CD4-positive, alpha-beta T cell treated with Interferon alpha-2 for 1 hour (primary cell): ENCODE results near the gene PATJ.
A peak's percentile ranks its signal among the peaks of the same experiment; 100 is the strongest.

Experiments
- DNase-seq, 2 donors: peaks; one replicate each; pipeline ENCODE4 v3.0.0-alpha.2; 2020 to 2022

Gene PATJ

DNA sequence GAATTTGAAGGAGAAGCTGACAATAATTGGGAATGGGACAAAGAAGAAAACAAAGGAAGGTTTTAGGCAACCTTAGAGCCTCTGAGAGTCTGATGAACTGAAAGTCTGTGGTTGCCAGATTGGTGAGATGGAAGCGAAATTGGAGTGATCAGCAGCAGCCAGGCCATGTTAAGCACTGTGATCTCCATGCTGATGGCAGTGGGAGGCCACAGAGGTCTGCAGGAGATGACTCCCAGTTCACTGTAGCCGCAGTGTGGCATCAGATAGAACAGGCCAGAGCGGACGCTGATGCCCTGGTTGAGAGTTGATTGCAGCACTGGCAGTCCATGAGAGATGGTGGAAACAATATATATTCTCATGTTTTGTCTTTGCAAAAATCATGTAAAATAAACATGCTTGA is 314.9 kb downstream of the PATJ start:
- no peak for DNase-seq

DNA sequence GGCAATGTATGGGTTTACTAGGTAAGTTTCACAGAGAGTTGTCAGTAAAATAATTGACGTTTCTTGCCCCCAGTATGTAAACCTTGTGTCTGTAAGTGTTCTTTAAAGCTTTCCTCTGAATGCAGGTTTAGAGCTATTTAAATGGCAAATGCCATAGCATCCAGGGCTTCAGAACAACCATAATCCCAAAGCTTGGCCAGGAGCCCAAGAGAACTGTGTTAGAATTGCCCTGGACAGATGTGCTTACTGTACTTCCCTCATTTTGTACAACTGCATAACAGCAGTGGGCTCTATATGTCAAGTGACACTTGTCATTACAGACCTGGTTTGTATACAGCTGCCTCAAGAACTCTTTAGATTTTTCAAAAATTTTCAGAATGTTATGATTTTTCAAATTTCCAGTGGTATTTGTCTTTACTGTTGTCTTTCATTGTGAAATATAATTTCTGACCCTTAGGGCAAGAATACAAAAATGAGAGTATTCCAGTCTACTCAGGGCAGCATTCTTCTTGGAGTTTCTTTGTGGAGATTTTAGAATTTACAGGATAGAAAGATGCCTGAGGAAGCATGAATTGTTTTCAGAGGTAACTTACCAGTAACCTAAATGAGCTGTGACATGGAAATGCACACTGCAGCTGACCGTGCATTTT is 315.5 kb downstream of the PATJ start:
- DNase-seq, result no peak

DNA sequence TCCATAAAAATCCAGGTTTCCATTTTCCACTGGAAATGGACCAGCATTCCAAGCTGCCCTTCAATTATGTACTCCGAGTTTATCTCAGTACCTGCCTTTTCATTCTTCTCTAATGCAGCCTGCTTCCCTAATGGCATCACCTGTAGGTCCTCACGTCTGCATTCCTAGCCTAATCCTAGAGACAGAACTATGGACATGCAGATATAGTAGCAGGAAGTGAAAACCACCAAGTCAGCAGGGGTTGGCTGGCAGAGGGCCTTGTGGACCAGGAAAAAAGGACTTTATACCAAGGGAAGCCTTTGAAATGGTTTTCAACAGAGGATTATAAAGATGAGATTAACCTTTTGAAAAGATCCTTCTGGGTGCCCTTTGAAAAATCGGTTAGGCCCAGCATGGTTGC is 316.7 kb downstream of the PATJ start:
- no peak for DNase-seq

DNA sequence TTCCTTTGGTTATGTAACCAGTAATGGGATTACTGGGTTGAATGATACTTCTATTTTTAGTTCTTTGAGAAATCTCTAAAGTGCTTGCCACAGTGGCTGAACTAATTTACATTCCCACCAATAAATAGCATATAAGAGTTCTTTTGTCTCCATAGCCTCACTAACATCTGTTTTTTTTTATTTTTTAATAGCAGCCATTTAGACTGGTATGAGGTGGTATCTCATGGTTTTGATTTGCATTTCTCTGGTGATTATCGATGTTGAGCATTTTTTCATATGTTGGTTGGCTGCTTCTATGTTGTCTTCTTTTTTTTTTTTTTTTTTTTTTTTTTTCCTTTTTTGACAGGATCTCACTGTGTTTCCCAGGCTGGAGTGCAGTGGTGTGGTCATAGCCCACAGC is 319.8 kb downstream of the PATJ start:
- DNase-seq, result no peak

DNA sequence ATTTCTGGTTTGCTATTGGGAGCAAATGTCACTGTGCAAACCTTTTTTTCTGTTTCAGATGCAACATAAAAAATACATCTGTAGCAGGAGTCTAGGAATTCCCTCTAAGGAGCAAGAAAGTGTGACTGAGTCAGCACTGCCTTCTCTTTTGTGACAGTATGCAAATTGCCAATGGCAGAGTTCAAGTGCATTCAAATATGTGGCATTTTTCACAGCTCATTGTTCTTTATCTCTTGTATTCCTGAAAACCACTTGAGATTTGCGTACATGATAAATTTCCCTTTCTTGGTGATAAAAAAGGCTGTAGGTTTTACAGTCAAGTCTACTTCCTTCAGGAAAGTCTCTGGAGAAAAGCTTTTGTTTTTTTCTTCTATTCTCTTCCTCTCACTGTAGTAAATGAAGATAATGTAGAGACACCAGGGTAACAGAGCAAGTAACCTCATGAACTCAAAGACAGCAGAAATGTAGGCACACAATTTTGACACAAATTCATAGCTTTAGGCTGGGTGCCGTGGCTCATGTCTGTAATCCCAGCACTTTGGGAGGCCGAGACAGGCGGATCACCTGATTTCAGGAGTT is 322.6 kb downstream of the PATJ start:
- no peak for DNase-seq

DNA sequence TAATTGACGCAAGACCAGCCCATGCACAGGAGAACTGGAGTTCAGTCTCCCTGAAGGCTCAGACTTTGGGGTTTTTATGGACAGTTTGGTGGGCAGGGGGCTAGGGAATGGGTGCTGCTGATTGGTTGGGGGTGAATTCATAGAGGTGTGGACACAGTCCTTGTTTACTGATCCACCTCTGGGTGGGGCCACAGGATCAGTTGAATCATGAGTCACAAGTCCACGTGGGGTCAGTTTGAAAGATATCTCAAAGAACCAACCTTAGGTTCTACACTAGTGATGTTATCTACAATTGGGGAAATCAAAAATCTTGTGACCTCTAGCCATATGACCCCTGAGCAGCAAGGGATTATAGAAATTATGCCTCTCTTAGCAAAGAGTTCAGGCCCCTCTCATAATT is 324.4 kb downstream of the PATJ start:
- DNase-seq, result no peak

DNA sequence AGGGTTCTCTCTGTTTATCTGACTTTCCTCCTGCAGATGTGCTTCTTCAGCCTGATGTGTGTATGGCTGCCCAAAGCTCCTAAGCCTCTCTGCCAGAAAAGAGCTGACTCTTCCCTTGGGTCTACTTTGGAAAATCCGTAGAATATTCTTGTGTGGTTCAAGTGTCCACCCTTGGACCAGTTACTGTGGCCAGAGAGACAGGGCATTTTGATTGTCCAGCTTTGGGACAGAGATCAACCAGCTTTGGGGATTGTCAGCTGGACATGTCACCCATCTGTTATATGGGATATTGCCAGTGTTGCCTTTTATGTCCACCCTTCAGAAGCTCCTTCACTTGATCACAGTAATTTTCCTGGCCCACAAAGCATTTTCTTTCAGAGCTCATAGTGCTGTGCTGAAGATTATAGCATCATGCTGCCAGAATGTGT is 326.1 kb downstream of the PATJ start:
- DNase-seq, result no peak

DNA sequence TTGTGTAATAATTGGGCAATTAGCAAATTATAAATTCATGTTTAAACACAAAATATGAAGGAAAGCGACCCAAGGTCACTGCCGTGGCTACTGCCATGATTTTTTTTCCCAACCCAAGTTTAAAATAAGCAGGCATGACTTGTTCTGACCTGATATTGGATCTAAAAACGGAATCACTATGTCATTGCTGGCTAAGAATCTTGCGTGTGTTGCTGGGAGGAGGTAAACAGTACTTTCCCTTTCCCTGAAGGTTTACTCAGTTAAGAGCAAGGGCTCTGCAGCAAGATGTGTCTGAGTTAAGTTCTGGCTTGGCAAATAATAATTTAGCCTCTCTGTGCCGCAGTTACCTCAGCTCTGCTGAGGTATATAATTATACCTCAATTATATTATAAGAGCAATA is 326.7 kb downstream of the PATJ start:
- DNase-seq, result no peak

DNA sequence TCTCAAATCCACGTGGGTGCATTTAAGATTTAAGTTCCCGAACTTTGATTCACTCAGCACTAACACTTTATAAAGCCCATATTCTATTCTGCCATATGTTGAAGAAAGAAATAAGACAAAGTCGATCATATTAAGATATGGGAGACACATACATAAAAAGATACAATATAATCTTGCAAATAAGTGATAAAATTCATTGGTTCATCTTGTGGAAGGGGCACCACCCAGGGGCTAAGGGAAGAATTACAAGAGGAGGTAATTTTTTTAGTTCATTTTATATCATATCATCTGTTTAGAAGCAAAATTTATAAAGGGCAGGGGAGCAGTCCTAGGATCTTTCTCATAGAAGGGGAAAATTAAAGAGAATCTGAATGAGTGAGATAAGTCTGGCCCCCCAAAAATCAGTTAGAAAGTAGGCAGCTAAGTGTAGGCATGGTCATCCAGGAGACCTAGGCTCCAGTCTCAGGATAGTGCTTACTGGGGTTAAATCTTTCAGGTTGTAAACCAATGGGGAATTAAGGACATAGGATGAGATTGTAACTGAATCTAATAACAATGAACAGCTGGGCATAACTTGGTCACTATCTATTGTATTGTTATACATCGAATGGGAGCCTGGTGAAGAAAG is 328.2 kb downstream of the PATJ start:
- no peak for DNase-seq

DNA sequence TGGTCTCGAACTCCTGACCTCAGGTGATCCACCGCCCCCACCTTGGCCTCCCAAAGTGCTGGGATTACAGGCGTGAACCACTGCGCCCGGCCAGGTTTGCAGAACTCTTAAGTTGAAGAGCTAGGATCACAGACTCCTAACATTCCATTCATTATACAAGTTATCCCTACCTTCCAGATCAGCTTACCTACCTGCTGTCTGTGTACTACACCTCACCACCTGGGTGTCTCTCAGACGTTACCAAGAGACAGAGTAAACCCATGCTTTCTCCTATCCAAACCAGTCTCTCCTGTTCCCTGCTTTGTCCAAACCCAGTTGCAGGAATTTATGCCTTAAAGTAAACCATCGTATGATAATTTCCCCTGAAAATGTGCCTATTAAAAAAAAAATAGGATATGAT is 329.4 kb downstream of the PATJ start:
- no peak for DNase-seq

DNA sequence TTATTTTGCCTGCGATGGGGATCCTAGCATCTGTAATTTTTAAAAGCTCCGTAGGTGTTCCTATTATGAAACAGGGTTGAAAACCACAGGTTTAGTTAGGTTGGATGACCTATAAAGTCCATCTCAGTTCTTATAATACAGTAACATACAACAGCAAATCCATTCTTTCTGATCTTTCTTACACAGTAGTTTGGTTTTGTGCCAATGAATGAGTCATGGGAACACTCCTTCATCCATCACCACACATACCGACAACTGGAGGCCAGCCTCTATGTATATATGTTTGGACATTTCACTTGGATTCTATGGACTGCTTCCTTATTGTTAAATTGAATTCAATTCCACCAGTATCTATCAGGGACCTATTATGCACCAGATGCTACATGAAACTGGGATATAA is 334.0 kb downstream of the PATJ start:
- no peak for DNase-seq

DNA sequence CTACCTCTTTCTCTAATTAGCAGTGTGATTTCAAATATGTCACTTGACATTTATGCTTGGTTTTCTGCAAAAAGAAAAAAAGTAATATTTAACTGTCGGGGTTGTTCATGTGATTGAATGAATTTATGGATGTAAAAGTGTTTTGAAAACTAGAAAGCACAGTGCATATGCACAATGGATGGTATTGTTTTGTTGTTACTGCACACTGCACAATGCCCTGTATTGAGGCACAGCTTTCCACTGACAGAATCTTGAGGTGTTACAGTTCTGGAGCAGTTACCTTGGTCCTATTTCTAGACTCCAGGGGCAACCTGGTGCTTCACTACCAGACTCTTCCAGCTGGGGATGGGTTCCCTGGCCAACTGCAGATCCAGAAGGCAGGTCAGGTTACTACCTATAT is 335.5 kb downstream of the PATJ start:
- no peak for DNase-seq

DNA sequence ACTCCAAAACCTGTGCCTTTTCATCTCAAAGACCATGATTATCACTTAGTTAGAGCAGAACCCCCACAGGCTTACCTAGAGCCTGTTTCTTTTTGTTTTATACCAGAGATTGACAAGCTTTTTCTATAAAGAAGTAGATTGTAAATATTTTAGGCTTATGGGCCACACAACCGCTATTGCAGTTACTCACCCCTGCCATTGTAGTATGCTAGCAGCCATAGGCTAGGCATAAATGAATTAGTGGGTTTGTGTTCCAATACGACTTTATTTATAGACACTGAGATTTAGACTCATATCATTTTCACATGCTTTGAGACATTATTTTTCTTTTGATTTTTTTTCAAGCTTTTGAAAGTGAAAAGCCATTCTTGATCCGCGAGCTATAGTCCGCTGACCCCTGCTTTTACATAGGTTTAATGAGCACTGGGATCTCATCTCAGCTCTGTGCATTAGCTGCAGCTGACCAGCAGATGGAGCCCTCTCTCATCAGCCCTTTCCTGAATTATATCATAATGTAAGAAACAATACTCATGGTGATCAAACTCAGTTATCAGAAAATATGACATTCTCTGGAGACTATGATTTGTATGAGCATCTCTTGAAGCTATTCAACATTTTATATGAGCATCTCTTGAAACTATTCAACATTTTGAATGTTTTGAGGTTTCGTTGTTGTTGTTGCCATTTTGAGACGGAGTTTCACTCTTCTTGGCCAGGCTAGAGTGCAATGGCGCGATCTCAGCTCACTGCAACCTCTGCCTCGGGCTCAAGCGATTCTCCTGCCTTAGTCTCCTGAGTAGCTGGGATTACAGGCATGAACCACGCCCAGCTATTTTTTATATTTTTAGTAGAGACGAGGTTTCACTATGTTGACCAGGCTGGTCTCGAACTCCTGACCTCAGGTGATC is 340.4 kb downstream of the PATJ start:
- peak; percentile 7 to 36 for DNase-seq

DNA sequence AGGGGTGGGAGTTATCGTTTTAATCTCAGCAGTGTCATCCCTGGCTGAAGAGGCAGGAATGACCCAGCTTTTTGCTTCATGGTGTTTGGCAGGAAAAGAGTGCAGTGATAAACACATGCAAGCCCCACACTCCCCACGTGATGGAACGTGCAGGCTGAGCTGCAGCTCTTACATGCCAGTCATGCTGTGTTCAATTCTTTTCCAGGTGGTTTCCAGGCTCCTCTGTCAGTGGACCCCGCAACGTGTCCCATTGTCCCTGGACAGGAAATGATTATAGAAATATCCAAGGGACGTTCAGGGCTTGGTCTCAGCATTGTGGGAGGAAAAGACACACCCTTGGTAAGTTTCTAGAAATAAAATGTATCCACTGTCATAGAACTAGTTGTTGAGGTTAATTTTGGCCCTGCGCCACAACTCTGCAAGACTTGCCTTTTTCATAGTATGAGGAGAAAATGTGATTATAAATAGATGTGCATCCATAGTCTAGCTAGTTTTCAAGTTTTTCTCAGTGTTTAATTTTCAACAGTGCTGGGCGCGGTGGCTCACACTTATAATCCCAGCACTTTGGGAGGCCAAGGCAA is 342.1 kb downstream of the PATJ start:
- no peak for DNase-seq

DNA sequence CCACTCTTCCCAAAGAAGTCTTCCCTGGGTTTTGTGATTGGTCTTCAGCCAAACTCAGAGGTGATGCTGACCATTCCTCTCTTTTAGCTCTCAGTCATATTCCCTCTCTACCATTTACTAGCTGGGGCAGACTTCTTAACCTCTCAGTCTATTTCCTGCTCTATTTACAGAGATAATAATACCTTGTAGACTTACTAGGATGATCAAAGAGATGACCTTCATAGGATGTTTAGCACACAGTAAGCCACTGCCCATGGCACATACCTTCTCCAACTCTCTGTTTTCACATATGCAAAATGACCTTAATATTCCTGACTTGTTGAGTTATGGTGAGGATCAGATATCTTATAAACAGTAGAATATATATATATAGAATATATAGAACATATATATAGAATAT is 346.2 kb downstream of the PATJ start:
- DNase-seq, result no peak

DNA sequence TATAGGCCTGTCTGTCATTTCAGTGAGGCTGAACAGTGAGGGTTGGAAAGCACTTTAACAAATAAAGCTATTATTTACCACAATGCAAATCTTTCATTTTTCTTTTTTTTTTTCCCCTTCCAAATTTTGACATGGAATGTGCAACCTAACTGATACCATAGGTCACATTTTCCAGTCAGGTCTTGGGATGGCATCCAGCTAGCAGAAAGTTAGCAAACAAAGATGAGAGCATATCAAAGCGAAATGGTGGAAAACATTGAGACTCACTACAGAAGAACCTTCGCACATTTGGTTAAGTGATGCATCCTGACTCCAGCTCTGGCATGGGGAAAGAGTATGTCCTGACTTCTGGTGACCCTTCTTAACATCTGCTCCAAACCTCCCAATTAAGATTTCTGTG is 347.3 kb downstream of the PATJ start:
- DNase-seq, result no peak

DNA sequence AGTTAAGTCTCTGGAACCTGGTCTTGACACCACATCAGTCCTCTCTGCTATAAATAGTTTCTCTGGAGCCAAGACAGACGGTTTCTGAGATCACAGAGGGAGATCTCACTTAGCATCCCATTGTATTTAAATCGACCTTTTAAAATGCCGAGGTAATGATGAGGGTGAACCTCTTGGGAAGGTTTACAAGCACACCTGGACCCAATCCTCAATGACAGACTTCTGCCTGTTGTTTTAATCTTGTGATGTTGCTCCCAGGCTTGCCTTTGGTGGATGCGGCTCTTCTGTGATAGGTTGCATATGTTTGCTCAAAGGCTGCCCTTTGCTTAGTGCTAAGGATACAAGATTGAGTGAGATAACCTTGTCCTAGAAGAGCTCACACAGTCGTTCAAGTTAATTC is 347.7 kb downstream of the PATJ start:
- DNase-seq, result no peak

DNA sequence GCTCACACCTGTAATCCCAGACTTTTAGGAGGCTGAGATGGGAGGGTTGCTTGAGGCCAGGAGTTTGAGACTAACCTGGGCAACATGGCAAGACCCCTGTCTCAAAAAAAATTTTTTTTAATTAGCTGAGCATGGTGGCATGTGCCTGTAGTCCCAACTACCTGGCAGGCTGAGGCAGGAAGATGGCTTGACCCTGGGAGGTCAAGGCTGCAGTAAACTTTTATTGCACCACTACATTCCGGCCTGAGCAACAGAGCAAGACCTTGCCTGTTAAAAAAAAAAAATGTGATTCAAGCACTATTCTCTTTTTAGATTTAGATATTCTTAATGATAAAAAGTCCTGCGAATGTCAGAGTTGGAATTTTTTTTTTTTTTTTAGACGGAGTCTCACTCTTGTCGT is 349.8 kb downstream of the PATJ start:
- no peak for DNase-seq

DNA sequence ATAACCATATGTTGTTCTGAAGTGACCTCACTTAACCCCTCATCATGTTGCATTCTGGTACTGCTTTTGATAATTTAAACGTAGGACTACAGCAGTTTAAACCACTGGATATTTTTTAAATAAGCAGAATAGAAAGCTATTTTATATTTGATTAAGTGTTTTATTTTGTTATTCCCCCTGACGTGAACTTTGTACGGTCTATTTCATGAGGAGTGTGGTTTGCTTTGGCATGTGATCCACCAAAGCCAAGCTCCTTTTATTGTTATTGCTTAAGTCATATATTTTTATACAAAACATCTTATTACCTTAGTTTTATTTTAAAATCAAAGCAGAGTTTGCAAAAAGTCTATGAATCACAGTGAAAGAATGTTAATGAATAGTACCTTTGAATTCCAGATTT is 351.0 kb downstream of the PATJ start:
- no peak for DNase-seq

DNA sequence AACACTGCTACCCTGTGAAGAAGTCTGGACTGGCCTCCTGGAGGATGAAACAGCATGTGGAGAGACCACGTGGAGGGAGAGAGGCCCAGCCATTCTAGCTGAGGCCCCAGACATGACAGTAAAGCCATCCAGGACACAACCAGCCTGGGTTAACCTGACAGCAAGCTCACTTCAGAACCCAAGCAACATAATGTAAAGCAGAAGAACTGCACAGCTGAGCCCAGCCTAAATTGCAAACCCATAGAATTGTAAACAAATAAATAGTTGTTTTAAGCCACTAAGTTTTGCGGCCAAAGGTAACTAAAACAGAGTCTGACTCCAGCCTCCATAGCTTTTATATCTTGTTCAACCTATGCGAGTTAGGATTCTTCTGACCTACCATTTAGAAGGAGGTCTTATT is 355.2 kb downstream of the PATJ start:
- no peak for DNase-seq

DNA sequence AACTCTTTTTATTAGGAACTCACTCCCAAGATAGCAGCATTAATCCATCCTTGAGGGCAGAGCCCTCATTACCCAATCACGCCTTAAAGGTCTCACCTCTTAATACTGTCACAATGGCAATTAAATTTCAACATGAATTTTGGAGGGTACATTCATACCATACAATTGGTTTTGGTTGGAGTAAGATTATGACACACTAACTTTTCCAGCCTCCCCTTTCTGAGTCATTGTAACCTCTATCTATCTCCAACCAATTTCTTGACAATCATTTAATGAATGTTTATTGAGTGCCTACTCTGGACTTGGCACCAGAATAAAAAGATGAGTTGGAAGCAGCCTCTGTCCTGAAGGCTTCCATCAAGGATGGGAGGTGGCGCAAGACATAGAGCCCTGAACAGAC is 358.2 kb downstream of the PATJ start:
- no peak for DNase-seq

DNA sequence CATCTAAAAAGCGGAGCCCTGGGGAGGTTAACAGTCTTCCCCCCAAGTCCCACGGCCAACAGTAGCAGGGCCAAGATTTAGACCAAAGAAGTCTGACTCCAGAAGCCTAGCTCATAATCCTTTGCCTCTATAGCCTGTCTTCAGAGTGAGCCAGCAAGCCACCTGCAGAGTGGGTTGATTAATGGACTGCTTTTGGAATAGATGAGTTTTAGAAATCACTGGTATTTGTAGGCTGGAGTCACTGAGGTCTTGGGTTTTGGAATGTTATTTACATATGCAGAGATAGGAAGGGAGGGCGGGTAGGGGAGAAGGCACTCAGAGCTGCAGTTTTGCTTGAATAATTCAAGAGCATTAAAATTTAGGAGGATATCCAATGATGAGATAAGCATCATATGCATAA is 361.6 kb downstream of the PATJ start:
- no peak for DNase-seq

DNA sequence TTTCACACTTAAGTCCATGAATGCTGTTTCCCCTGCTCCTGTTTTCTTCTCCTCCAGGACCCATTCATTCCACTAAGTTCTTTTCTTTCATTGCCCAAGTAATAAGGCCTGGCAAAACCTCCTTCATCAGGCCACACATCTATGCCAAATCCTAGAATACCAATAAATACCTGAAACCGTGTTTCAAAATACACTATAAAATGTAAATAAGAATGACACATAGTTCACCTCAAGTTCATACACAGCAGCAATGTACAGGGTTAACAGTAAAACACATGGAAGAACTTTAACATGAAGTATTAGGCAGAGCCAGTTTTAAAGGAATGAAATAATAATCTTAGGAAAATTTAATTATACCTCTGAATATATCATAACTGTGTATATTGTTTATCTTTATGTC is 365.6 kb downstream of the PATJ start:
- no peak for DNase-seq
